IMR-90 (cell line): ENCODE data around the gene NEK11. TPM values are rescaled to one million over a fixed set of nuclear protein-coding genes. Genes with fewer than 3 reads are reported as not detected.
"Not testable (repeated sequence)": the region's sequence is repeated elsewhere in the genome, so short reads cannot be mapped to it uniquely, and the experiment has no call there.

ENCODE experiments used
- ATAC-seq: fragments of 200-7000 bp; cut with Tn5 transposase; 2 replicates; pipeline ENCODE4 v1.9.1; 2020; ENCODE audit warnings: low read depth, mild to moderate bottlenecking, moderate library complexity
- BruUV-seq: library from RNA; stranded (reverse); fragments of 400-500 nt; replicated peaks from 2 replicates; lab custom pipeline; 2021; lab: Mats Ljungman, UMichigan
- CTCF ChIA-PET: fragments of 300-600 bp; formaldehyde crosslinking; extraction: SDS; loops from one replicate; lab custom pipeline; 2021; ENCODE audit warnings: antibody characterized with exemption; lab: Yijun Ruan, JAX
- POLR2A ChIA-PET: fragments of 300-600 bp; sonication (Branson Sonifier 250); formaldehyde crosslinking; loops from one replicate; lab custom pipeline; 2022; ENCODE audit warnings: antibody characterized with exemption; ENCODE audit not compliant: unreplicated experiment; lab: Charles Lee
- DNase-seq: peaks from one replicate; pipeline ENCODE4 v3.0.0; 2013
- H2AFZ ChIP-seq: replicated peaks from 2 replicates; pipeline ENCODE3; 2013; ENCODE audit warnings: low read length, mild to moderate bottlenecking; ENCODE audit not compliant: poor library complexity
- H2AK5ac ChIP-seq: 2 replicates; pipeline ENCODE4 v1.6.1; 2013; ENCODE audit warnings: low read depth, low read length, inconsistent platforms
- H2AK9ac ChIP-seq: replicated peaks from 2 replicates; pipeline ENCODE3; 2013; ENCODE audit warnings: mild to moderate bottlenecking, low read depth, low read length, moderate library complexity; ENCODE audit not compliant: poor library complexity
- H2BK120ac ChIP-seq: 2 replicates; pipeline ENCODE4 v1.6.1; 2013; ENCODE audit warnings: low read depth, low read length, inconsistent platforms
- H2BK15ac ChIP-seq: 3 replicates; pipeline ENCODE4 v1.6.1; 2013; ENCODE audit warnings: low read depth, low read length, inconsistent platforms
- H2BK20ac ChIP-seq: 2 replicates; pipeline ENCODE4 v1.6.1; 2013; ENCODE audit warnings: low read depth, mild to moderate bottlenecking, inconsistent platforms, low read length, moderate library complexity
- H2BK5ac ChIP-seq: 2 replicates; pipeline ENCODE4 v1.6.1; 2013; ENCODE audit warnings: mild to moderate bottlenecking, low read depth, low read length, inconsistent platforms; ENCODE audit not compliant: poor library complexity, severe bottlenecking
- H3K14ac ChIP-seq: replicated peaks from 2 replicates; pipeline ENCODE4 v1.6.1; 2013; ENCODE audit warnings: low read depth, low read length, inconsistent platforms
- H3K18ac ChIP-seq: 2 replicates; pipeline ENCODE4 v1.6.1; 2013; ENCODE audit warnings: low read depth, low read length, control low read depth
- H3K23ac ChIP-seq: 2 replicates; pipeline ENCODE4 v1.6.1; 2013; ENCODE audit warnings: low read depth, low read length, inconsistent platforms
- H3K27ac ChIP-seq: 2 replicates; pipeline ENCODE4 v1.5.1; 2013; ENCODE audit warnings: mild to moderate bottlenecking, control low read depth, low read length; ENCODE audit not compliant: insufficient read depth
- H3K27me3 ChIP-seq: 2 replicates; pipeline ENCODE4 v1.6.1; 2013; ENCODE audit warnings: low read length; ENCODE audit not compliant: control insufficient read depth, insufficient read depth
- H3K36me3 ChIP-seq: 2 replicates; pipeline ENCODE4 v1.6.1; 2013; ENCODE audit warnings: low read length, mixed read lengths; ENCODE audit not compliant: control insufficient read depth, insufficient read depth
- H3K4ac ChIP-seq: 2 replicates; pipeline ENCODE4 v1.6.1; 2013; ENCODE audit warnings: low read depth, low read length, inconsistent platforms
- H3K4me1 ChIP-seq: 2 replicates; pipeline ENCODE4 v1.6.1; 2013; ENCODE audit warnings: low read length, mixed read lengths; ENCODE audit not compliant: control insufficient read depth, insufficient read depth
- H3K4me2 ChIP-seq: 2 replicates; pipeline ENCODE4 v1.6.1; 2013; ENCODE audit warnings: low read depth, mild to moderate bottlenecking, control low read depth, low read length, moderate library complexity
- H3K4me3 ChIP-seq: 2 replicates; pipeline ENCODE4 v1.5.1; 2013; ENCODE audit warnings: low read depth, mild to moderate bottlenecking, control low read depth, low read length, moderate library complexity; ENCODE audit not compliant: insufficient read depth
- H3K56ac ChIP-seq: 2 replicates; pipeline ENCODE4 v1.6.1; 2013; ENCODE audit warnings: low read length, inconsistent platforms; ENCODE audit not compliant: insufficient read depth; ENCODE audit errors: extremely low read depth
- H3K79me1 ChIP-seq, 2 experiments: 2 replicates each; pipeline ENCODE4 v1.6.1; 2013; ENCODE audit warnings: low read length in 2 of 2, inconsistent platforms in 1 of 2, low read depth in 1 of 2
- H3K9ac ChIP-seq: 2 replicates; pipeline ENCODE4 v1.6.1; 2013; ENCODE audit warnings: low read depth, low read length, control low read depth
- H3K9me1 ChIP-seq: 2 replicates; pipeline ENCODE4 v1.6.1; 2013; ENCODE audit warnings: low read length, inconsistent platforms; ENCODE audit not compliant: insufficient read depth
- H3K9me3 ChIP-seq: 2 replicates; pipeline ENCODE4 v1.6.1; 2013; ENCODE audit warnings: low read length; ENCODE audit not compliant: control insufficient read depth, insufficient read depth
- H4K20me1 ChIP-seq: 2 replicates; pipeline ENCODE4 v1.6.1; 2013; ENCODE audit warnings: low read length, inconsistent platforms; ENCODE audit not compliant: insufficient read depth
- H4K5ac ChIP-seq: 2 replicates; pipeline ENCODE4 v1.6.1; 2013; ENCODE audit warnings: mild to moderate bottlenecking, low read depth, low read length, control low read depth
- H4K8ac ChIP-seq, 2 experiments: 2 replicates each; pipeline ENCODE4 v1.6.1; 2013; ENCODE audit warnings: low read depth in 2 of 2, low read length in 2 of 2, control low read depth in 1 of 2, inconsistent platforms in 1 of 2
- H4K91ac ChIP-seq: 2 replicates; pipeline ENCODE4 v1.6.1; 2013; ENCODE audit warnings: low read depth, low read length, inconsistent platforms; ENCODE audit not compliant: insufficient read depth
- WGBS, 2 experiments: methylation state at CpG; one replicate each; pipeline versions ENCODE4 v1.1.5 to v1.1.7; 2013; ENCODE audit warnings: missing lambda C conversion rate in 2 of 2; ENCODE audit not compliant: insufficient read length in 1 of 2; ENCODE audit errors: extremely low coverage in 2 of 2; 5-methylcytosine and 5-hydroxymethylcytosine counted together
- dilution Hi-C: fragments of 300-500 bp; cut with HindIII; formaldehyde crosslinking; loops from one replicate; pipeline ENCODE4 v1.14.3; 2018; ENCODE audit warnings: low sequenced_read_pairs; ENCODE audit not compliant: unreplicated experiment
- in situ Hi-C: fragments of 300-500 bp; cut with MboI; formaldehyde crosslinking; loops from 3 replicates; pipeline ENCODE4 v1.14.3; 2019; ENCODE audit warnings: low sequenced_read_pairs, inconsistent platforms, mixed read lengths
- intact Hi-C: fragments of 100-400 bp; cut with micrococcal nuclease; formaldehyde crosslinking; loops from 2 replicates; pipeline ENCODE4 v1.10.0; 2022
- polyA plus RNA-seq, 3 experiments: library from polyadenylated mRNA; depleted of rRNA; stranded (reverse); fragments of >200 nt; gene quantifications; 2 replicates each; pipeline ENCODE4 v1.2.3, GENCODE V29; 2012; ENCODE audit warnings: low replicate concordance in 1 of 3
- total RNA-seq: library from RNA; depleted of rRNA; stranded (reverse); fragments of >200 nt; gene quantifications from 2 replicates; pipeline ENCODE4 v1.2.3, GENCODE V29; 2012

The NEK11 gene
- total and polyA plus RNA-seq, 2 of the 4 experiments (the other 2 are of a cell fraction): 1.1 to 1.6 TPM

GRCh38 chr3:131361066-131361463, 334.4 kb downstream of the NEK11 start:
- 30% methylated on average over 2 of the region's 7 CpGs; no CpG with 5 or more reads in 1 of the 2 experiments for WGBS, 2 experiments
- H3K18ac ChIP-seq, H2BK20ac ChIP-seq, H3K79me1 ChIP-seq, H3K9ac ChIP-seq, H3K4me3 ChIP-seq, H2BK5ac ChIP-seq, H4K8ac ChIP-seq, H2AFZ ChIP-seq, H3K14ac ChIP-seq, H3K4ac ChIP-seq, H3K56ac ChIP-seq, H3K27me3 ChIP-seq, H3K36me3 ChIP-seq, H3K4me2 ChIP-seq, H2BK120ac ChIP-seq, H3K27ac ChIP-seq, H3K9me3 ChIP-seq, H4K5ac ChIP-seq, BruUV-seq, H3K9me1 ChIP-seq, H2BK15ac ChIP-seq, DNase-seq, dilution Hi-C loops, ATAC-seq, H3K4me1 ChIP-seq, in situ Hi-C loops, POLR2A ChIA-PET, H2AK9ac ChIP-seq, H4K20me1 ChIP-seq, H2AK5ac ChIP-seq, H3K23ac ChIP-seq, H4K91ac ChIP-seq, intact Hi-C loops: not testable (repeated sequence)
- CTCF ChIA-PET: interaction anchor here (0.5 kb wide), 1 partner anchor 607 kb away, joined by 3 read pairs; no protein-coding TSS in a partner anchor
